GM10847 (cell line): Measurements from ENCODE around the gene NCKAP5.

Experiments used
- POLR2A ChIP-seq: IDR thresholded peaks from 2 replicates; pipeline ENCODE4 v1.6.1; 2011; ENCODE audit not compliant: insufficient read length; ENCODE audit errors: extremely low read depth

Gene NCKAP5

GRCh38 chr2:132813422-132813821 is 754.8 kb downstream of the NCKAP5 start:
- no peak for TF ChIP-seq POLR2A

- no peak for TF ChIP-seq POLR2A
Measured at GRCh38 chr2:132811148-132811915, 756.9 kb downstream of the NCKAP5 start.

GRCh38 chr2:132804051-132804450 is 764.2 kb downstream of the NCKAP5 start:
- no peak for TF ChIP-seq POLR2A

- no peak for TF ChIP-seq POLR2A
Measured at GRCh38 chr2:132798341-132798740, 769.9 kb downstream of the NCKAP5 start.

GRCh38 chr2:132797556-132797955 is 770.7 kb downstream of the NCKAP5 start:
- TF ChIP-seq POLR2A, result no peak

- no peak for TF ChIP-seq POLR2A
Measured at GRCh38 chr2:132797071-132797470, 771.2 kb downstream of the NCKAP5 start.

- no peak for TF ChIP-seq POLR2A
Measured at GRCh38 chr2:132795220-132795619, 773.0 kb downstream of the NCKAP5 start.

GRCh38 chr2:132793532-132793931 is 774.7 kb downstream of the NCKAP5 start:
- TF ChIP-seq POLR2A, result no peak

GRCh38 chr2:132790207-132790785 is 778.0 kb downstream of the NCKAP5 start:
- TF ChIP-seq POLR2A, result no peak

- no peak for TF ChIP-seq POLR2A
Measured at GRCh38 chr2:132789066-132789465, 779.2 kb downstream of the NCKAP5 start.

GRCh38 chr2:132788310-132788838 is 779.9 kb downstream of the NCKAP5 start:
- no peak for TF ChIP-seq POLR2A

- TF ChIP-seq POLR2A, result no peak
Measured at GRCh38 chr2:132783883-132784282, 784.4 kb downstream of the NCKAP5 start.

- no peak for TF ChIP-seq POLR2A
Measured at GRCh38 chr2:132782176-132782783, 786.0 kb downstream of the NCKAP5 start.

- TF ChIP-seq POLR2A, result no peak
Measured at GRCh38 chr2:132780651-132781050, 787.6 kb downstream of the NCKAP5 start.

GRCh38 chr2:132779206-132779721 is 789.0 kb downstream of the NCKAP5 start:
- no peak for TF ChIP-seq POLR2A

- no peak for TF ChIP-seq POLR2A
Measured at GRCh38 chr2:132776287-132776686, 792.0 kb downstream of the NCKAP5 start.
